SK-N-SH (cell line): Measurements from ENCODE around the gene CISD1. TPM values are rescaled to one million over a fixed set of nuclear protein-coding genes. Genes with fewer than 3 reads are reported as not detected.

Experiments used
- CTCF ChIA-PET: fragments of 300-600, 350-600 bp; formaldehyde crosslinking; extraction: SDS; loops from one replicate; lab custom pipeline; 2021; lab: Yijun Ruan, JAX
- POLR2A ChIA-PET: fragments of 350-600 bp; sonication (Branson Sonifier 250); formaldehyde crosslinking; extraction: SDS; loops from one replicate; lab custom pipeline; 2020; ENCODE audit warnings: antibody characterized with exemption, inconsistent platforms; lab: Yijun Ruan, JAX
- DNase-seq: peaks from one replicate; pipeline ENCODE4 v3.0.0; 2012
- H2AFZ ChIP-seq: fragments of 200-600 bp; sonication (generic); 2 replicates; pipeline ENCODE4 v1.8.1; 2016; ENCODE audit warnings: antibody characterized with exemption, mild to moderate bottlenecking, low read depth
- H3F3A ChIP-seq: fragments of 200-600 bp; sonication (generic); replicated peaks from 2 replicates; pipeline ENCODE3; 2016; ENCODE audit warnings: antibody characterized with exemption, mild to moderate bottlenecking; ENCODE audit not compliant: insufficient read depth
- H3K27ac ChIP-seq, 2 experiments: fragments of 200-500 bp in 1 of 2; fragments of 200-600 bp in 1 of 2; sonication (Bioruptor generic) in 1 of 2; sonication (generic), shearing (Covaris generic) in 1 of 2; 2 replicates each; pipeline versions ENCODE4 v1.5.1 to v1.6.1; 2014 to 2016; ENCODE audit warnings: low read depth in 2 of 2, inconsistent platforms in 1 of 2, low read length in 1 of 2, mild to moderate bottlenecking in 1 of 2, mixed read lengths in 1 of 2
- H3K27me3 ChIP-seq: fragments of 200-600 bp; sonication (generic), shearing (Covaris generic); 2 replicates; pipeline ENCODE4 v1.6.1; 2016; ENCODE audit warnings: mixed run types; ENCODE audit not compliant: insufficient read depth
- H3K36me3 ChIP-seq, 2 experiments: fragments of 200-500 bp in 1 of 2; fragments of 200-600 bp in 1 of 2; sonication (Bioruptor generic) in 1 of 2; sonication (generic) in 1 of 2; replicated peaks in 1 of 2; 2 replicates each; pipeline versions ENCODE3 to v1.5.1; 2014 to 2016; ENCODE audit warnings: low read length in 1 of 2, mild to moderate bottlenecking in 1 of 2; ENCODE audit not compliant: insufficient read depth in 2 of 2, control insufficient read depth in 1 of 2
- H3K4me1 ChIP-seq, 2 experiments: fragments of 200-500 bp in 1 of 2; fragments of 200-600 bp in 1 of 2; sonication (Bioruptor generic) in 1 of 2; sonication (generic), shearing (Covaris generic) in 1 of 2; 2 replicates each; pipeline versions ENCODE4 v1.5.1 to v1.6.1; 2014 to 2016; ENCODE audit warnings: low read depth in 1 of 2, low read length in 1 of 2, mixed run types in 1 of 2; ENCODE audit not compliant: insufficient read depth in 2 of 2, control insufficient read depth in 1 of 2
- H3K4me2 ChIP-seq: fragments of 200-600 bp; sonication (generic), shearing (Covaris generic); 2 replicates; pipeline ENCODE4 v1.6.1; 2017; ENCODE audit warnings: mixed run types
- H3K4me3 ChIP-seq, 2 experiments: fragments of 200-500 bp in 1 of 2; fragments of 200-600 bp in 1 of 2; sonication (Bioruptor generic) in 1 of 2; sonication (generic), shearing (Covaris generic) in 1 of 2; 2 replicates each; pipeline versions ENCODE4 v1.5.1 to v1.8.1; 2014 to 2016; ENCODE audit warnings: low read depth in 2 of 2, inconsistent platforms in 1 of 2, low read length in 1 of 2, mild to moderate bottlenecking in 1 of 2, mixed read lengths in 1 of 2, moderate library complexity in 1 of 2
- H3K79me2 ChIP-seq: fragments of 200-600 bp; sonication (generic); 2 replicates; pipeline ENCODE4 v1.8.1; 2017; ENCODE audit warnings: mild to moderate bottlenecking; ENCODE audit not compliant: insufficient read depth
- H3K9ac ChIP-seq: fragments of 200-600 bp; sonication (generic); 2 replicates; pipeline ENCODE4 v1.6.1; 2017; ENCODE audit warnings: mixed run types
- H3K9me2 ChIP-seq: fragments of 200-600 bp; sonication (generic); 2 replicates; pipeline ENCODE4 v1.6.1; 2017; ENCODE audit warnings: mixed run types
- H3K9me3 ChIP-seq: fragments of 200-600 bp; sonication (generic); 2 replicates; pipeline ENCODE4 v1.6.1; 2017; ENCODE audit warnings: mixed run types, mild to moderate bottlenecking, moderate library complexity
- H4K20me1 ChIP-seq: fragments of 200-600 bp; sonication (generic); 2 replicates; pipeline ENCODE4 v1.6.1; 2017; ENCODE audit warnings: mild to moderate bottlenecking, mixed run types; ENCODE audit not compliant: insufficient read depth
- ELF1 ChIP-seq: IDR thresholded peaks from 2 replicates; pipeline ENCODE4 v1.4.0; 2012
- EZH2phosphoT487 ChIP-seq: fragments of 200-600 bp; sonication (generic); IDR thresholded peaks from 2 replicates; pipeline ENCODE4 v1.6.1; 2017; ENCODE audit warnings: low read depth, mixed run types, mild to moderate bottlenecking, antibody characterized with exemption, moderate library complexity, borderline replicate concordance
- FOSL2 ChIP-seq: IDR thresholded peaks from 2 replicates; pipeline ENCODE4 v1.4.0; 2012; ENCODE audit warnings: low read depth, mild to moderate bottlenecking, moderate library complexity, borderline replicate concordance
- FOXJ3 ChIP-seq: sonication (generic); formaldehyde crosslinking; IDR thresholded peaks from 2 replicates; pipeline ENCODE4 v1.5.1; 2020; ENCODE audit warnings: mild to moderate bottlenecking, missing genetic modification reagents
- GATA2 ChIP-seq: sonication (generic); formaldehyde crosslinking; IDR thresholded peaks from 2 replicates; pipeline ENCODE4 v1.5.0; 2020; ENCODE audit warnings: mild to moderate bottlenecking, missing genetic modification reagents
- MAX ChIP-seq: IDR thresholded peaks from 2 replicates; pipeline ENCODE4 v1.4.0; 2012; ENCODE audit warnings: low read depth
- NRF1 ChIP-seq: IDR thresholded peaks from 2 replicates; pipeline ENCODE4 v1.6.1; 2012; ENCODE audit warnings: low read depth, mild to moderate bottlenecking, low read length
- PBX3 ChIP-seq: IDR thresholded peaks from 2 replicates; pipeline ENCODE4; 2012
- POLR2AphosphoS5 ChIP-seq: IDR thresholded peaks from 2 replicates; pipeline ENCODE4 v1.6.1; 2012; ENCODE audit warnings: low read depth, low read length
- RAD21 ChIP-seq: IDR thresholded peaks from 2 replicates; pipeline ENCODE4 v1.6.1; 2012; ENCODE audit warnings: mild to moderate bottlenecking, low read length
- REST ChIP-seq: IDR thresholded peaks from 2 replicates; pipeline ENCODE4 v1.6.1; 2012; ENCODE audit warnings: mild to moderate bottlenecking, low read depth, low read length, moderate library complexity
- RFX5 ChIP-seq: IDR thresholded peaks from 2 replicates; pipeline ENCODE4 v1.6.1; 2012; ENCODE audit warnings: mild to moderate bottlenecking, improper control_type of control experiment, low read length
- RXRA ChIP-seq: IDR thresholded peaks from 2 replicates; pipeline ENCODE4 v1.4.0; 2012; ENCODE audit warnings: low read depth, mild to moderate bottlenecking, borderline replicate concordance
- SIN3A ChIP-seq: IDR thresholded peaks from 2 replicates; pipeline ENCODE4 v1.6.1; 2012; ENCODE audit warnings: low read depth, mild to moderate bottlenecking, low read length, moderate library complexity, borderline replicate concordance
- SMC3 ChIP-seq: IDR thresholded peaks from 2 replicates; pipeline ENCODE4 v1.6.1; 2012; ENCODE audit warnings: low read depth, low read length, improper control_type of control experiment
- USF1 ChIP-seq: IDR thresholded peaks from 2 replicates; pipeline ENCODE4 v1.4.0; 2012; ENCODE audit warnings: low read depth, borderline replicate concordance
- USF2 ChIP-seq: fragments of 150-350 bp; IDR thresholded peaks from 2 replicates; pipeline ENCODE4 v1.6.1; 2017; ENCODE audit warnings: antibody characterized with exemption, low read length, low read depth, borderline replicate concordance
- YY1 ChIP-seq: IDR thresholded peaks from 2 replicates; pipeline ENCODE4 v1.4.0; 2012; ENCODE audit warnings: low read depth, mild to moderate bottlenecking
- ZBTB33 ChIP-seq: IDR thresholded peaks from 2 replicates; pipeline ENCODE4 v1.4.0; 2012; ENCODE audit warnings: low read depth, borderline replicate concordance
- polyA plus RNA-seq, 3 experiments: library from polyadenylated mRNA; depleted of rRNA; stranded (reverse); fragments of >200 nt; gene quantifications; 2 replicates each; pipeline ENCODE4 v1.2.3, GENCODE V29; 2012

The CISD1 gene
- polyA plus RNA-seq, 1 of the 3 experiments (the other 2 are of a cell fraction) = 34.1 TPM

- no peak overlapping the region for H3K9ac ChIP-seq
- no peaks in the 10 kb centered on the region for H4K20me1 ChIP-seq
- no peak overlapping the region for H2AFZ ChIP-seq
- no peak for DNase-seq
- no peaks in the 10 kb centered on the region for H3K4me1 ChIP-seq
- ChIA-PET CTCF (interaction anchor here (0.6 kb wide), 1 partner anchor 46 kb away, joined by 3 read pairs; no protein-coding TSS in a partner anchor), POLR2A (no interaction called here)
- no peaks in the 10 kb centered on the region for H3F3A ChIP-seq
- no peak overlapping the region for H3K4me2 ChIP-seq
- TF ChIP-seq USF1 = no peak
- no peak for TF ChIP-seq NRF1
- TF ChIP-seq GATA2 (CRISPR knock-in tag) = no peak
- TF ChIP-seq YY1 = no peak
- TF ChIP-seq USF2 = no peak
- TF ChIP-seq RFX5 = no peak
- TF ChIP-seq MAX = no peak
- TF ChIP-seq RAD21 = no peak
- no peak for TF ChIP-seq FOXJ3 (CRISPR knock-in tag)
- TF ChIP-seq ZBTB33 = no peak
- TF ChIP-seq POLR2AphosphoS5 = no peak
- TF ChIP-seq SMC3 = no peak
- TF ChIP-seq ELF1 = no peak
- no peak for TF ChIP-seq FOSL2
- TF ChIP-seq RXRA = no peak
- no peak for TF ChIP-seq REST
- no peak for TF ChIP-seq SIN3A
- no peak for TF ChIP-seq PBX3
- no peak for TF ChIP-seq EZH2phosphoT487
- no peaks in the 10 kb centered on the region for H3K27me3 ChIP-seq
- no peak overlapping the region for H3K4me3 ChIP-seq
- H3K27ac ChIP-seq = no peak overlapping the region
- no peaks in the 10 kb centered on the region for H3K36me3 ChIP-seq
- H3K79me2 ChIP-seq = no peaks in the 10 kb centered on the region
- H3K9me3 ChIP-seq = no peaks in the 10 kb centered on the region
- no peaks in the 10 kb centered on the region for H3K9me2 ChIP-seq
Measured at GRCh38 chr10:58311026-58311425, 42.1 kb downstream of the CISD1 start.
